ENCODE measurements around the gene KRTAP26-1. TPM values are rescaled to one million over a fixed set of nuclear protein-coding genes. Genes with fewer than 3 reads are reported as not detected.

The KRTAP26-1 gene
- total RNA-seq, 2 donors from 2014 or later = not detected

DNA sequence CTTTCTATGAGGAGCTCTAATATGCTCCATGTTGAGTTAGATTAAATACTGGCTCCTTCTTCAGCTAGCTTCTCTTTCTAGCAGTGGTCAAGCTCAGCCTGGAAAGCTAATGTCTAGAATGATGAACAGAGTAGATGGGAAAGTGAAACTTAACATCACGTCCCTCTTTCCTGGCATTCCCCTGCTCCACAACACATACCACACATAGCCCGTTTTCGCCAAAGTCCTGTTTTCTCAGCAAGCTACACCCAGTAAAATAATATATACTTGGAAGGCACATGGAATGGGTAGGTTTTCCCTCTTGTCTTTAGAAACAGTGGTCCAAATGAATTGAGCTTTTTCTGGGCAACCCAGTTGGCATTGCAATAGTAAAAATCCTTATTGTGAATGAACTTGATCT, 13.6 kb upstream of the KRTAP26-1 start:
- Histone ChIP-seq H3K27ac (ENCODE audit: low read depth, low read length) (no peak overlapping the region), H3K9ac (ENCODE audit: extremely low read depth, low read length, poor library complexity, severe bottlenecking) (no peak overlapping the region), H3K4me1 (ENCODE audit: control insufficient read depth, insufficient read depth, low read length) (no peaks in the 10 kb centered on the region), H3K27me3 (ENCODE audit: control insufficient read depth, insufficient read depth, low read length, poor library complexity, severe bottlenecking) (no peaks in the 10 kb centered on the region), H3K36me3 (ENCODE audit: control insufficient read depth, insufficient read depth, low read length) (no peaks in the 10 kb centered on the region), H3K9me3 (ENCODE audit: control insufficient read depth, low read length) (no peaks in the 10 kb centered on the region), H3K4me3 (ENCODE audit: low read length) (no peak overlapping the region)
- no peaks in the 10 kb centered on the region for H3K4me1 Mint-ChIP-seq
- no peaks in the 10 kb centered on the region for H3K9me3 Mint-ChIP-seq
- 88% methylated on average over 3 of the region's 3 CpGs; no CpG with 5 or more reads in 1 of the 2 experiments for WGBS, 2 experiments (ENCODE audit: insufficient coverage in 1 of 2, insufficient read length in 1 of 2)
- no peak overlapping the region for H3K4me3 Mint-ChIP-seq
- H3K27me3 Mint-ChIP-seq (ENCODE audit: insufficient read depth) = no peaks in the 10 kb centered on the region
- no peak for DNase-seq
- H3K27ac Mint-ChIP-seq = no peak overlapping the region
- no peaks in the 10 kb centered on the region for H3K36me3 Mint-ChIP-seq (ENCODE audit: low read depth)
- TF ChIP-seq, protein P1, sequence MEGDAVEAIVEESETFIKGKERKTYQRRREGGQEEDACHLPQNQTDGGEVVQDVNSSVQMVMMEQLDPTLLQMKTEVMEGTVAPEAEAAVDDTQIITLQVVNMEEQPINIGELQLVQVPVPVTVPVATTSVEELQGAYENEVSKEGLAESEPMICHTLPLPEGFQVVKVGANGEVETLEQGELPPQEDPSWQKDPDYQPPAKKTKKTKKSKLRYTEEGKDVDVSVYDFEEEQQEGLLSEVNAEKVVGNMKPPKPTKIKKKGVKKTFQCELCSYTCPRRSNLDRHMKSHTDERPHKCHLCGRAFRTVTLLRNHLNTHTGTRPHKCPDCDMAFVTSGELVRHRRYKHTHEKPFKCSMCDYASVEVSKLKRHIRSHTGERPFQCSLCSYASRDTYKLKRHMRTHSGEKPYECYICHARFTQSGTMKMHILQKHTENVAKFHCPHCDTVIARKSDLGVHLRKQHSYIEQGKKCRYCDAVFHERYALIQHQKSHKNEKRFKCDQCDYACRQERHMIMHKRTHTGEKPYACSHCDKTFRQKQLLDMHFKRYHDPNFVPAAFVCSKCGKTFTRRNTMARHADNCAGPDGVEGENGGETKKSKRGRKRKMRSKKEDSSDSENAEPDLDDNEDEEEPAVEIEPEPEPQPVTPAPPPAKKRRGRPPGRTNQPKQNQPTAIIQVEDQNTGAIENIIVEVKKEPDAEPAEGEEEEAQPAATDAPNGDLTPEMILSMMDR (conservative IDR thresholded peaks at IDR 0.05) = no peak

GRCh38 chr21:30332681-30333080, 12.6 kb upstream of the KRTAP26-1 start:
- no peaks in the 10 kb centered on the region for H3K36me3 Mint-ChIP-seq (ENCODE audit: low read depth)
- TF ChIP-seq, protein P1 (conservative IDR thresholded peaks at IDR 0.05) = no peak
- no peak overlapping the region for H3K27ac Mint-ChIP-seq
- no peaks in the 10 kb centered on the region for H3K9me3 Mint-ChIP-seq
- DNase-seq = no peak
- H3K27me3 ChIP-seq (ENCODE audit: control insufficient read depth, insufficient read depth, low read length, poor library complexity, severe bottlenecking) = no peaks in the 10 kb centered on the region
- no peaks in the 10 kb centered on the region for H3K4me1 ChIP-seq (ENCODE audit: control insufficient read depth, insufficient read depth, low read length)
- H3K36me3 ChIP-seq (ENCODE audit: control insufficient read depth, insufficient read depth, low read length) = no peaks in the 10 kb centered on the region
- no peak overlapping the region for H3K27ac ChIP-seq (ENCODE audit: low read depth, low read length)
- no peaks in the 10 kb centered on the region for H3K9me3 ChIP-seq (ENCODE audit: control insufficient read depth, low read length)
- no peak overlapping the region for H3K9ac ChIP-seq (ENCODE audit: extremely low read depth, low read length, poor library complexity, severe bottlenecking)
- no peak overlapping the region for H3K4me3 ChIP-seq (ENCODE audit: low read length)
- H3K27me3 Mint-ChIP-seq (ENCODE audit: insufficient read depth) = no peaks in the 10 kb centered on the region
- no peak overlapping the region for H3K4me3 Mint-ChIP-seq
- WGBS, 2 experiments (ENCODE audit: insufficient coverage in 1 of 2, insufficient read length in 1 of 2) = 80 to 97% methylated on average over 1 to 2 of the region's 2 CpGs
- H3K4me1 Mint-ChIP-seq = no peaks in the 10 kb centered on the region

DNA sequence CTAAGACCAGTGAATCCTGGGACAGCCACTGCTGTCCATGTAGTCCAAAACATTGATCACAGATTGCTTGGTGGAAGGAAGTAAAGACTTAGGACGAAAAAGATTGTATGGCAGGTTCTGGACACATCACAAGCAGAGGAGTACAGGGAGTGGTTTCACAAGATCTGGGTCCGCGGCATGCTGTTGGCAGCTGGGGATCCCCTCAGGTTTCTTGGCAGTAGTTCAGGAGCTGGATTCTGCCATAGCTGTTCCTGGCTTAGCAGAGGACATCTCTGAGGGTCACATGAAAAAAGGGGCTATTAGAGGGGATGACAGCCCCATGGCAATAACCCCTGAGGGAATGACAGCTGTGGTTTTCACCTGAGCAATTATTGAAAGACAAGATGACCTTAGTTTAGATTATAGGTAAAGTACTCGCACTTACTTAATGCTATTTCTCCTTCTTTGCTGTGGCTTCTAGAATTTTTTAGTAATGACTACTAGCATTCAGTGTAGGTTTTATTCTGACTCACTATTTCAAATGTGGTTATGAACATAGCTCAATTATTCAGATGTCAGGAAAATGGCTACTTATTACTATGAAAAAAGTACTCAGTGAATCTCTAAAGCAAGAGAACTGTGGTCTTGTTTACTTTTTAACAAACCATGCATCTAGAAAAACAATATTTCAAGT, 9.2 kb upstream of the KRTAP26-1 start:
- H3K4me1 Mint-ChIP-seq = no peaks in the 10 kb centered on the region
- no peak for DNase-seq
- H3K27me3 ChIP-seq (ENCODE audit: control insufficient read depth, insufficient read depth, low read length, poor library complexity, severe bottlenecking) = no peaks in the 10 kb centered on the region
- H3K27ac ChIP-seq (ENCODE audit: low read depth, low read length) = no peak overlapping the region
- H3K27me3 Mint-ChIP-seq (ENCODE audit: insufficient read depth) = no peaks in the 10 kb centered on the region
- H3K36me3 Mint-ChIP-seq (ENCODE audit: low read depth) = no peaks in the 10 kb centered on the region
- WGBS, 2 experiments (ENCODE audit: insufficient coverage in 1 of 2, insufficient read length in 1 of 2) = 94 to 100% methylated on average over 1 to 4 of the region's 4 CpGs
- no peak overlapping the region for H3K4me3 ChIP-seq (ENCODE audit: low read length)
- H3K9me3 ChIP-seq (ENCODE audit: control insufficient read depth, low read length) = peaks cover 13% of the 10 kb centered on the region
- no peaks in the 10 kb centered on the region for H3K4me1 ChIP-seq (ENCODE audit: control insufficient read depth, insufficient read depth, low read length)
- TF ChIP-seq, protein P1 (conservative IDR thresholded peaks at IDR 0.05) = no peak
- no peak overlapping the region for H3K9ac ChIP-seq (ENCODE audit: extremely low read depth, low read length, poor library complexity, severe bottlenecking)
- peaks cover 11% of the 10 kb centered on the region for H3K9me3 Mint-ChIP-seq
- H3K4me3 Mint-ChIP-seq = no peak overlapping the region
- no peaks in the 10 kb centered on the region for H3K36me3 ChIP-seq (ENCODE audit: control insufficient read depth, insufficient read depth, low read length)
- H3K27ac Mint-ChIP-seq = no peak overlapping the region
